ENCODE data around the gene MEIS3.

MEIS3 gene

DNA sequence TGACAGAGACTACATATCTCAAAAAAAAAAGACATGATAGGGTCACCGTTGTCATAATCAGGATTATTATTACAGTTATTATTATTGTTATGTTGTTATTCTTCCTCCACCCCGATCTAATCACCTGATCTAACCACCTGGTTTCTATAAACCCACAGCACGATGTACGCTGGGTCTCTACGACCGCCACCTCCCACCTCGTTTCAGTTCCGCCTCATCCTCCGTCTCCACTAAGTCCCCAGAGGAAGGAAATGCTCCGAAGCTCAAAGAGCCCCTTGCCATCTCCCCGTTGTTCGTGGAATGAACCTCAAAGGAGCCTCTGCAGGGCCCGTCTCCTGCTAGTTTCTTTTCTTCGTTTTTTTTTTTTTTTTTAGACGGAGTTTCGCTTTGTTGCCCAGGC, 15.9 kb upstream of the MEIS3 start:
- no peak for DNase-seq (ENCODE audit: low spot score)

- no peak for DNase-seq (ENCODE audit: low spot score)
Observed at GRCh38 chr19:47434088-47434487, 14.8 kb upstream of the MEIS3 start.

- DNase-seq (ENCODE audit: low spot score), result no peak
Observed at GRCh38 chr19:47433121-47433520, 13.8 kb upstream of the MEIS3 start.

- no peak for DNase-seq (ENCODE audit: low spot score)
Observed at GRCh38 chr19:47432499-47432898, 13.2 kb upstream of the MEIS3 start.

- DNase-seq (ENCODE audit: low spot score), result no peak
Observed at GRCh38 chr19:47432091-47432490, 12.8 kb upstream of the MEIS3 start.

GRCh38 chr19:47430041-47430802, 10.9 kb upstream of the MEIS3 start:
- DNase-seq (ENCODE audit: low spot score), result no peak

GRCh38 chr19:47429140-47429793, 9.9 kb upstream of the MEIS3 start:
- no peak for DNase-seq (ENCODE audit: low spot score)

GRCh38 chr19:47428177-47428894, 9.0 kb upstream of the MEIS3 start:
- peak; percentile 82 for DNase-seq (ENCODE audit: low spot score)

- DNase-seq (ENCODE audit: low spot score), result peak; percentile 70
Observed at GRCh38 chr19:47427241-47428176, 8.2 kb upstream of the MEIS3 start.

DNA sequence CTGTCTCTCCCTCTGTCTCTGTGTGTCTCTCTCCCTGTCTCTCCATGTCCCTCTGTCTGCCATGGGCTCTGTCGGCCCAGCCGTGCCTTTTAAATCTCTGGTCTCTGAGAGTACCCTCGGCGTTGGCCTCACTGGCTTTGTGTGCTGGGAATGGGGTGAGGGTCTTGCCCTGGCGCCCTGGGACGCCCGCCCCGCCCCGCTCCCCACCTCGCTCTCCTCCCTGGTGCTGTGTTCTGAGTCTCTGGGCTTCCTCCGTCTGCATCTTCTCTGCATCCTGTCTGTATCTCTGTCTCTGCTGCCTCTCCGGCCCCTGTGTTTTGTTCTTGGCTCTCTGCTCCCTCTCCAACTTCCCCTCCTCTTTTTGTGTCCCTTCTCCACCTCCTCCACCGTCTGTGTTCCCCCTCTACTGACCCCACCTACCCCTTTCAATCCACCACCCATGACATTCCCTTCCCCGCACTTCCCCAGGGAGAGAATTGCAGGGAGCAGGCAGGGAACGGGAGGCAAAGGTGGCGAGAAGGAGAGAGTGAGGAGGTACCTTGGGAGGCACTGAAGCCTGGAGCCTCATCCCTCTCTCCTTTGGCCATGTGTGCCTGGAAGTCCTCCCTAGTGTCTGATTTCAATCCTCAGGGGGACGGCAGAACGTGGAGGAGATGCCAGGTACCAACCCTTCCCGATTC, 4.0 kb upstream of the MEIS3 start:
- DNase-seq (ENCODE audit: low spot score), result no peak

- DNase-seq (ENCODE audit: low spot score), result no peak
Observed at GRCh38 chr19:47422417-47423163, 3.3 kb upstream of the MEIS3 start.

- no peak for DNase-seq (ENCODE audit: low spot score)
Observed at GRCh38 chr19:47421844-47422395, 2.6 kb upstream of the MEIS3 start.

GRCh38 chr19:47421244-47421786, 2.0 kb upstream of the MEIS3 start:
- DNase-seq (ENCODE audit: low spot score), result no peak

GRCh38 chr19:47419789-47420188, 462 bp upstream of the MEIS3 start:
- DNase-seq (ENCODE audit: low spot score), result no peak

DNA sequence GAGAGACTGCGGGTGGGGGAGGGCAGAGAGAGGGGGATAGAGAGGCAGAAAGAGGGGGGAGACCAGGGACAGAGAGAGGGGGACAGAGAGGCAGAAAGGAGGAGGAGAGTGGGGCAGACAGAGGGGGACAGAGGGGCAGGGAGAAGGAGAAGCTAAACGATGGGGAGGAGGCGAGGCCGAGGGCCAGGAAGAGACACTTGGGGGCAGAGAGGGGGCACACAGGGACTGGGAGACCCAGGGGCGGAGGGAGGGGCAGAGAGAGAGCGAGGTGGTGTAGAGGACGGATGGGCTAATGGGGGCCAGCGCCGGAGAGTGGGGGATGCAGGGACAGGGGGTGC, 666 bp downstream of the MEIS3 start:
- no peak for DNase-seq (ENCODE audit: low spot score)

GRCh38 chr19:47417746-47418691, 1.3 kb downstream of the MEIS3 start:
- peak; percentile 6 for DNase-seq (ENCODE audit: low spot score)

DNA sequence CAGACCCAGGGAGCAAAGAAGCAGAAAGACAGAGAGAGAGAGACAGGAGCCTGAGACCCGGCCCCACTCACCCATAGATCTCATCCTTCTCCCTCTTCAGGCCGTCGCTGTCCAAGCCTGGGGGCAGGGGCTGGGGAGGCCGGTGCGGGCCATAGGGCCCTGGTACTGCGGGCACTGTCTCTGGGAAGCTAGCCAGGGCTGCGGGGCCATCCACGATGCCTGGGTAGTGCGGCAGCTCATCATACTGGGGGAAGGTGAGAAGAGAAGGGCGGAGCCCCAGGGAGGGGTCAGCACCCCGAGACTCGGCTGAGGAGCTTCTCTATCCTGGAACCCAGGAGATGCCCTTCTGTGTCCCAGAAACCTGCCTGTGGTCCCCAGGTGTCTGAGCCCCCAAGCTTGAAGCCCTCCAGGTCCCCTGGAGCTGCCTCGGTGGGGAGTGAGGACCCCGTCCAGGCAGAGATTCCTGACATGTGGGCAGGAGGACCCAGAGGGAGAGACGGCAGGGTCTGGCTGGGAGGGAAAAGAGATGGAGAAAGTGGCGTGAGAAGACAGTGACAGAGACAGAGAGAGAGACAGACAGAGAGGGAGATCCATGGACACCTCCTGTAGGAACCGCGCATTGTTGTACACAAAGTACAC, 2.1 kb downstream of the MEIS3 start:
- no peak for DNase-seq (ENCODE audit: low spot score)

- no peak for DNase-seq (ENCODE audit: low spot score)
Observed at GRCh38 chr19:47416643-47416985, 2.7 kb downstream of the MEIS3 start.

All from CD4-positive, alpha-beta T cell treated with Interleukin-2 at 100 ng/mL for 4 hours (primary cell).